ENCODE results near the gene TMEM63A.

GRCh38 chr1:225823811-225824261, 58.3 kb downstream of the TMEM63A start:
- TF ChIP-seq CTCF (conservative IDR thresholded peaks at IDR 0.05 in 1 of 2, IDR thresholded peaks at IDR 0.05 in 1 of 2; ENCODE audit: low read depth in 1 of 2, low read length in 2 of 2) (no peak), EZH2 (IDR thresholded peaks at IDR 0.05; ENCODE audit: low read length, missing control alignments) (no peak)

Data from fibroblast of lung (primary cell).